Upper lobe of right lung (tissue), 1 donor: ENCODE results near the gene RGMA. TPM values are rescaled to one million over a fixed set of nuclear protein-coding genes. Genes with fewer than 3 reads are reported as not detected.

ENCODE experiments used
- ATAC-seq: fragments of 200-7000 bp; cut with Tn5 transposase; one replicate; pipeline ENCODE4 v1.9.1; 2020; ENCODE audit warnings: mild to moderate bottlenecking, moderate library complexity
- DNase-seq: peaks from one replicate; pipeline ENCODE4 v3.0.0-alpha.2; 2020
- H3K27ac ChIP-seq: fragments of 200-600 bp; one replicate; pipeline ENCODE4 v1.8.0; 2022
- H3K27me3 ChIP-seq: fragments of 200-600 bp; one replicate; pipeline ENCODE4 v1.8.0; 2022; ENCODE audit warnings: mild to moderate bottlenecking
- H3K36me3 ChIP-seq: fragments of 200-600 bp; one replicate; pipeline ENCODE4 v1.8.0; 2022
- H3K4me1 ChIP-seq: fragments of 200-600 bp; one replicate; pipeline ENCODE4 v1.8.0; 2022
- H3K4me3 ChIP-seq: fragments of 200-600 bp; one replicate; pipeline ENCODE4 v1.8.0; 2022; ENCODE audit warnings: mild to moderate bottlenecking
- H3K9me3 ChIP-seq: fragments of 200-600 bp; one replicate; pipeline ENCODE4 v1.8.0; 2022
- intact Hi-C: fragments of 100-400 bp; cut with DNase I; formaldehyde crosslinking; loops from one replicate; pipeline ENCODE4 v1.11.0; 2022
- total RNA-seq: library from RNA; stranded (reverse); fragmentation: NEBNext Ultra II Directional; extraction: Animal tissue kit (Norgen Biotek cat#: 25700); gene quantifications from one replicate; pipeline ENCODE4 v1.2.1, GENCODE V29; 2021
- TF ChIP-seq, protein P1 (sequence below): fragments of 200-600 bp; IDR thresholded peaks from one replicate; pipeline ENCODE4 v1.8.0; 2022; ENCODE audit warnings: antibody characterized with exemption
- donor health status: DM: no; HTN: yes; CAD: no; lungs with severe emphysema.

RGMA gene
- total RNA-seq, 1 donor from 2014 or later, result 4.1 TPM

DNA sequence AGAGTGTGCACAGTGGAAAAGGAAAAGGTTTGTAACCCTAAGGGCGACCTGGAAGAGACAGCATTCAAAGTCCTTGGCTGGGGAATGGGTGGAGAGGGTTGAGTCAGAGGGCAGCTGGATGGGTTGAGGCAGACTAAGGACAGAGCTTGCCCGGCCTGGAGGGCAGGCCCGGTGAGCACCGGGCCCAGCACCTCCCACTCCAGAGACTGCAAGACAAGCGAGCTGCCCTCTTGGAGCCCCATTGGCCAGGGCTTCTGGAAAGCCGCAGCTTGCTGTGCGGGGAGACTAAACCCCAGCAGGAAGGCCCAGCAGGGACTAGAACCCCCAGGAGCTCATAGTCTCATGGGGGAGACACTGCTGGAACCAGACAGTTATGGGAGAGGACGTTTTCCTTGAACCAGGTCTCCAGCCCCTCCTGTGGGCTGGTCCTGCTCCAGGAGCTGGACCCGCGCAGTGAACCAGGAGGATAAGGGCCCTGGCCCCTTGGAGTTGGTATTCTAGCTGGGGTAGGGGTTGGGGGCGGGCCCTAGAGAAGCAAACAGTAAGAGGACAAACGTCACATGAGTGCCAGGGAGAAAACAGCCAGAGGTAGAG is 59.1 kb downstream of the RGMA start:
- no peak for DNase-seq
- intact Hi-C loops, result no loop called here

GRCh38 chr15:93029214-93029835 is 59.7 kb downstream of the RGMA start:
- Histone ChIP-seq H3K27me3 (no peaks in the 10 kb centered on the region), H3K9me3 (no peaks in the 10 kb centered on the region), H3K27ac (peak overlapping the region; percentile 82), H3K36me3 (peaks cover 33% of the 10 kb centered on the region), H3K4me3 (no peak overlapping the region), H3K4me1 (peaks cover 50% of the 10 kb centered on the region)
- TF ChIP-seq, protein P1, sequence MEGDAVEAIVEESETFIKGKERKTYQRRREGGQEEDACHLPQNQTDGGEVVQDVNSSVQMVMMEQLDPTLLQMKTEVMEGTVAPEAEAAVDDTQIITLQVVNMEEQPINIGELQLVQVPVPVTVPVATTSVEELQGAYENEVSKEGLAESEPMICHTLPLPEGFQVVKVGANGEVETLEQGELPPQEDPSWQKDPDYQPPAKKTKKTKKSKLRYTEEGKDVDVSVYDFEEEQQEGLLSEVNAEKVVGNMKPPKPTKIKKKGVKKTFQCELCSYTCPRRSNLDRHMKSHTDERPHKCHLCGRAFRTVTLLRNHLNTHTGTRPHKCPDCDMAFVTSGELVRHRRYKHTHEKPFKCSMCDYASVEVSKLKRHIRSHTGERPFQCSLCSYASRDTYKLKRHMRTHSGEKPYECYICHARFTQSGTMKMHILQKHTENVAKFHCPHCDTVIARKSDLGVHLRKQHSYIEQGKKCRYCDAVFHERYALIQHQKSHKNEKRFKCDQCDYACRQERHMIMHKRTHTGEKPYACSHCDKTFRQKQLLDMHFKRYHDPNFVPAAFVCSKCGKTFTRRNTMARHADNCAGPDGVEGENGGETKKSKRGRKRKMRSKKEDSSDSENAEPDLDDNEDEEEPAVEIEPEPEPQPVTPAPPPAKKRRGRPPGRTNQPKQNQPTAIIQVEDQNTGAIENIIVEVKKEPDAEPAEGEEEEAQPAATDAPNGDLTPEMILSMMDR, result no peak
- ATAC-seq (no peak), DNase-seq (no peak)
- intact Hi-C loops, result no loop called here

More for the DNA sequence above, 59.1 kb downstream of the RGMA start:
- Histone ChIP-seq H3K27ac (peak overlapping the region; percentile 82), H3K4me3 (no peak overlapping the region), H3K36me3 (peaks cover 27% of the 10 kb centered on the region), H3K4me1 (peaks cover 50% of the 10 kb centered on the region), H3K27me3 (no peaks in the 10 kb centered on the region), H3K9me3 (no peaks in the 10 kb centered on the region)
- TF ChIP-seq, protein P1, result no peak
- peak; percentile 18 for ATAC-seq

- Histone ChIP-seq H3K4me3 (no peak overlapping the region), H3K27ac (peak overlapping the region; percentile 82), H3K9me3 (no peaks in the 10 kb centered on the region), H3K36me3 (peaks cover 39% of the 10 kb centered on the region), H3K4me1 (peaks cover 50% of the 10 kb centered on the region), H3K27me3 (no peaks in the 10 kb centered on the region)
- DNase-seq, result peak; percentile 93
- intact Hi-C loops, result no loop called here
- TF ChIP-seq, protein P1, result no peak
- ATAC-seq, result peak; percentile 74
Measured at GRCh38 chr15:93028632-93029213, 60.3 kb downstream of the RGMA start.

DNA sequence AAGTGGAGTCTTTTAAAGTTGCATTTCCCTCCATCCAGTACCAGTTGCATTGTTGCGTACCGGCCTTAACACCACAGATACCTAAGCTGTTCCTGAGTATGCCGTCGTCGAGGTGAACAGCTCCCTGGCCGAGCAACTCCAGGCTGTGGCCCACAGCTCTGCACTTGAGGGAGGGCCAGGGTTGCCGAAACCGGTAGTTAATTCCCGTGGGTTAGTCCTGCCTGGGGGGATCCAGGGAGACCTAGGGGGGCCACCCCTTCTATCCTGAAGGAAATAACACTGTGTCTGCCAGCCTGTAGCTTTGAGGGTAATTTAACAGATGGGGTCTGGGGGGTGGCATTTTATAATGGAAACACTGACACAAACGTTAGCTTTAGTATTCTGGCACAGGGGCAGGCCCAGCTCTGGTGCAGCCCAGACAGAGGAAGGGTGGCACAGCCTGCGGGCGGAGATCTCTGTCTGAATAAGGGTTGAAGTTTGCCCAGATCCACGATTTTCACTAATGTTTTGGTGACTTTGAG is 60.8 kb downstream of the RGMA start:
- H3K27me3 ChIP-seq, result no peaks in the 10 kb centered on the region
- no peak overlapping the region for H3K4me3 ChIP-seq
- intact Hi-C loops, result no loop called here
- TF ChIP-seq, protein P1, result no peak
- H3K9me3 ChIP-seq, result no peaks in the 10 kb centered on the region
- ATAC-seq (no peak), DNase-seq (no peak)
- H3K4me1 ChIP-seq, result peaks cover 50% of the 10 kb centered on the region
- H3K36me3 ChIP-seq, result peaks cover 45% of the 10 kb centered on the region
- peak overlapping the region; percentile 82 for H3K27ac ChIP-seq

- Histone ChIP-seq H3K4me3 (no peak overlapping the region), H3K36me3 (peaks cover 52% of the 10 kb centered on the region), H3K27ac (peak overlapping the region; percentile 18), H3K4me1 (peaks cover 50% of the 10 kb centered on the region), H3K9me3 (no peaks in the 10 kb centered on the region), H3K27me3 (no peaks in the 10 kb centered on the region)
- DNase-seq, result no peak
- TF ChIP-seq, protein P1, result no peak
- no peak for ATAC-seq
- intact Hi-C loops, result no loop called here
Measured at GRCh38 chr15:93027413-93027812, 61.6 kb downstream of the RGMA start.
